RWPE2 (cell line): Measurements from ENCODE around the gene TMC6.
"Not testable (repeated sequence)": the region's sequence is repeated elsewhere in the genome, so short reads cannot be mapped to it uniquely, and the experiment has no call there.

Experiments
- ATAC-seq: fragments of 200-7000 bp; cut with Tn5 transposase; 3 replicates; pipeline ENCODE4 v1.9.1; 2021; ENCODE audit warnings: low read depth
- DNase-seq: peaks from one replicate; pipeline ENCODE4 v3.0.0-alpha.2; 2020; ENCODE audit warnings: low spot score
- H3K27ac ChIP-seq: fragments of 450-650 bp; 2 replicates; pipeline ENCODE4 v1.5.1; 2017; ENCODE audit warnings: mild to moderate bottlenecking; ENCODE audit not compliant: poor library complexity, severe bottlenecking
- H3K27me3 ChIP-seq: fragments of 250-450 bp; sonication (Bioruptor Pico); 2 replicates; pipeline ENCODE4 v1.5.1; 2021; ENCODE audit warnings: mild to moderate bottlenecking, moderate library complexity; ENCODE audit not compliant: insufficient read depth, poor library complexity, severe bottlenecking
- H3K36me3 ChIP-seq: fragments of 250-450 bp; sonication (Bioruptor Pico); 2 replicates; pipeline ENCODE4 v1.5.1; 2020; ENCODE audit warnings: low read depth, mild to moderate bottlenecking, moderate library complexity
- H3K4me1 ChIP-seq: fragments of 250-450 bp; sonication (Bioruptor Pico); 2 replicates; pipeline ENCODE4 v1.5.1; 2021; ENCODE audit warnings: mild to moderate bottlenecking, moderate library complexity; ENCODE audit not compliant: insufficient read depth, poor library complexity, severe bottlenecking
- H3K4me3 ChIP-seq: fragments of 250-450 bp; sonication (Bioruptor Pico); 2 replicates; pipeline ENCODE4 v1.5.1; 2021; ENCODE audit warnings: mild to moderate bottlenecking, moderate library complexity; ENCODE audit not compliant: severe bottlenecking
- H3K9me3 ChIP-seq: fragments of 250-450 bp; sonication (Bioruptor Pico); 2 replicates; pipeline ENCODE4 v1.5.1; 2021; ENCODE audit warnings: mild to moderate bottlenecking, moderate library complexity; ENCODE audit not compliant: severe bottlenecking
- TF ChIP-seq, protein P1 (sequence below): fragments of 450-650 bp; IDR thresholded peaks from one replicate; pipeline ENCODE4 v1.5.1; 2017; ENCODE audit warnings: mild to moderate bottlenecking, moderate library complexity; ENCODE audit not compliant: poor library complexity, severe bottlenecking

The TMC6 gene

DNA sequence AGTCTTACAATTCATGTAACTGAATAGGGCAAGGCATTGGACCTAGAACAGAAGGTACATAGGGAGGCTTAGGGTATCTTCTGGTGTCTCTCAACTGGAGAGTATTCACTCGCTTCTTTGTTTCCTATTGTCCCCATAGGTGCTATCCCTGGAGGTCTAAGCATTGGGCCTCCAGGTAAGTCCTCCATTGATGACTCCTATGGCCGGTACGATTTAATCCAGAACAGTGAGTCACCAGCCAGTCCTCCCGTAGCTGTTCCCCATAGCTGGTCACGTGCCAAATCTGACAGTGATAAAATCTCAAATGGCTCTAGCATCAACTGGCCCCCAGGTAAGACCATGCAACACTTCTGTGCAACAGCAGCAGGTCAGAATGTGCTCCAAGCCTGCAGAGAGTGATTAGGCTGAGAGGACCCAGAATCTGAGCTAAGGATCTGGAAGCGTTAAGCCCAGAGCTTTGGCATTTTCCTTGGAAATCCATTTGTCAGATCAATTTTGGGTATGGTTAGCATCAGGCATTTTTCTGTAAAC is 35.7 kb downstream of the TMC6 start:
- peak; percentile 41; the same call in 1 of the 3 replicates for ATAC-seq
- TF ChIP-seq, protein P1, sequence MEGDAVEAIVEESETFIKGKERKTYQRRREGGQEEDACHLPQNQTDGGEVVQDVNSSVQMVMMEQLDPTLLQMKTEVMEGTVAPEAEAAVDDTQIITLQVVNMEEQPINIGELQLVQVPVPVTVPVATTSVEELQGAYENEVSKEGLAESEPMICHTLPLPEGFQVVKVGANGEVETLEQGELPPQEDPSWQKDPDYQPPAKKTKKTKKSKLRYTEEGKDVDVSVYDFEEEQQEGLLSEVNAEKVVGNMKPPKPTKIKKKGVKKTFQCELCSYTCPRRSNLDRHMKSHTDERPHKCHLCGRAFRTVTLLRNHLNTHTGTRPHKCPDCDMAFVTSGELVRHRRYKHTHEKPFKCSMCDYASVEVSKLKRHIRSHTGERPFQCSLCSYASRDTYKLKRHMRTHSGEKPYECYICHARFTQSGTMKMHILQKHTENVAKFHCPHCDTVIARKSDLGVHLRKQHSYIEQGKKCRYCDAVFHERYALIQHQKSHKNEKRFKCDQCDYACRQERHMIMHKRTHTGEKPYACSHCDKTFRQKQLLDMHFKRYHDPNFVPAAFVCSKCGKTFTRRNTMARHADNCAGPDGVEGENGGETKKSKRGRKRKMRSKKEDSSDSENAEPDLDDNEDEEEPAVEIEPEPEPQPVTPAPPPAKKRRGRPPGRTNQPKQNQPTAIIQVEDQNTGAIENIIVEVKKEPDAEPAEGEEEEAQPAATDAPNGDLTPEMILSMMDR = no peak
- no peaks in the 10 kb centered on the region for H3K36me3 ChIP-seq

DNA sequence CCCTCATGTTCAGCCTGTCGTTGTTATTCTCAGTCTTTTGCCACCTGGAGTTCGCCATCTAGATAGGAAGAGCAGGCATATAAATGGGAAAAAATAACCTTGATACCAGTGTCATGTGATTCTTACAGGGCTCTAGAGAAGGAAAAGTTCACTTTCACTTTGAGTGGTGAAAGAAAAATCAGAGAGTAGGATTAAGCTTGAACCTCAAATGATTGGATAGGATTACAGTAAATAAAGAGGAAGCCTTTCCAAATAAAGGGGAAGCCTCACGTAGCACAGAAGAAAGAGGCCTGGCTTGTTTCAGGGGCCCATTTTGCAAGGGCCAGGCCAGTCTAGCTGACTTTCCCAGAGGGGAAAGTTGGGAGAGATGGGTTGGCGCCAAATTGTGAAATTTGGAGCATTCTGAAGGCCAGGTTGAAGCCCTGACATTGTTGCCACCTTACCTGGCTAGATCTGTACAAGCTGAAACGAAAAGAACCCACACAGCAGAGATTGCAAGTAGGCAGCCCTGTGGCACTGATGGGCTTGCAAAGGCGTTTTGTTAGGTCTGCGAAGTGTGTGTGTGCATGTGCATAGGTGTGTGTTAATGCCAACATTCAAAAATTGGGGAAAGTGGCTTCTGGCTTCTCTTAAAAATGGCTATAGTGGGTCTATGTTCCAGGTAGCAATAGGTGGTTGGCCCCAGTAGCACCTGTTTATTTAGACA is 38.8 kb downstream of the TMC6 start:
- Histone ChIP-seq H3K4me1 (no peaks in the 10 kb centered on the region), H3K4me3 (no peak overlapping the region), H3K27ac (no peak overlapping the region), H3K27me3 (no peaks in the 10 kb centered on the region), H3K36me3 (no peaks in the 10 kb centered on the region), H3K9me3 (no peaks in the 10 kb centered on the region)
- ATAC-seq = no peak
- TF ChIP-seq, protein P1 = no peak
- DNase-seq = no peak

More for the DNA sequence above, 35.7 kb downstream of the TMC6 start:
- no peak for DNase-seq
- Histone ChIP-seq H3K27ac (no peak overlapping the region), H3K27me3 (no peaks in the 10 kb centered on the region), H3K4me3 (no peak overlapping the region), H3K4me1 (no peaks in the 10 kb centered on the region), H3K9me3 (no peaks in the 10 kb centered on the region)

DNA sequence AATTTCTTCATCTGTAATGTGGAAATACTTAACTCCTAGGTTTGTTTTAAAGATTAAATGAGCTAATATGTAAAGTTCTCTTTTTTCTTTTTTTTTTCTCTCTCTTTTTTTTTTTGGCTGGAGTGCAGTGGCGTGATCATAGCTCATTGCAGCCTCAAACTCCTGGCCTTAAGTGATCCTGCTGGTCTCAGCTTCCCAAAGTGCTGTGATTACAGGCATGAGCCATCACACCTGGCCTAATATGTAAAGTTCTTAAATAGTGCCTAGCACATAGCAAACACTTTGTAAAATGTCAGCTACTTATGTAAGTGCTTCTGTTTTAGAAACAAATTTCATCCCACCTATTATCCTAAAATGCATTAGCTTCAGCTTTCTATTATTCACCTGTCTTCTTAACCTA is 40.0 kb downstream of the TMC6 start:
- Histone ChIP-seq H3K4me3 (no peak overlapping the region), H3K27ac (no peak overlapping the region), H3K36me3 (no peaks in the 10 kb centered on the region), H3K27me3 (no peaks in the 10 kb centered on the region), H3K9me3 (no peaks in the 10 kb centered on the region), H3K4me1 (no peaks in the 10 kb centered on the region)
- TF ChIP-seq, protein P1 = no peak
- ATAC-seq = no peak
- DNase-seq = no peak

DNA sequence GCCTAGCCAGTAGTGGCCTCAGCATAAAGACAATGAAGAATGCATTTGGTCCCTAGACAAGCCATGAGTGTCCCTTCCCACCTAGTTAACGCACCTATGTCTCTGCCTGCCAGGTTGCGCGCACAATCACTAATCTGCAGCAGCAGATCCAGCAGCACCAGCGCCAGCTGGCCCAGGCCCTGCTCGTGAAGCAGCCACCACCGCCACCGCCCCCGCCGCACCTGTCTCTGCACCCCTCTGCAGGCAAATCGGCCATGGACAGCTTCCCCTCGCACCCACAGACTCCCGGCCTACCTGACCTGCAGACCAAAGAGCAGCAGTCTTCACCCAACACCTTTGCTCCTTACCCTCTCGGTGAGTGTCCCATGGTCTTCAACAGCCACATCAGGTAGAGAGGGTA is 41.8 kb downstream of the TMC6 start:
- TF ChIP-seq, protein P1 = no peak
- Histone ChIP-seq H3K4me1 (no peaks in the 10 kb centered on the region), H3K9me3 (no peaks in the 10 kb centered on the region), H3K36me3 (no peaks in the 10 kb centered on the region), H3K4me3 (no peak overlapping the region), H3K27me3 (no peaks in the 10 kb centered on the region), H3K27ac (no peak overlapping the region)
- ATAC-seq = no peak
- DNase-seq = no peak

DNA sequence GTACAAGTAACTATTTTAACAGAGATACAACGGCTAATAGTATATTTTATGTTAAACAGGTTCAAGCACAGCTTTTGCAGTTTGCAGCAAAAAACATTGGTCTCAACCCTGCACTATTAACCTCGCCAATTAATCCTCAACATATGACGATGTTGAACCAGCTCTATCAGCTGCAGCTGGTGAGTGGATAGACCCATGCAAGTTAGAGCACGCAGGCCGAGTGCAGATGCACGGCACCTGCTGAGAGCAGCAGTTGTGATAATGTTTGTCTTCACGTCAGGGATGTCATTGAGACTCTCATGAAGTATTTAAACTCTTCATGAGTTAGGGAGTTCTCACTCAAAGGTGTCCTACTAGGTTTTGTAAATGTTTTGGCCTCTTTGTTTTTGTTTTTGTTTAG is 45.6 kb downstream of the TMC6 start:
- TF ChIP-seq, protein P1 = no peak
- Histone ChIP-seq H3K4me3 (no peak overlapping the region), H3K9me3 (no peaks in the 10 kb centered on the region), H3K27ac (no peak overlapping the region), H3K4me1 (no peaks in the 10 kb centered on the region), H3K36me3 (no peaks in the 10 kb centered on the region), H3K27me3 (no peaks in the 10 kb centered on the region)
- no peak for ATAC-seq
- DNase-seq = no peak

DNA sequence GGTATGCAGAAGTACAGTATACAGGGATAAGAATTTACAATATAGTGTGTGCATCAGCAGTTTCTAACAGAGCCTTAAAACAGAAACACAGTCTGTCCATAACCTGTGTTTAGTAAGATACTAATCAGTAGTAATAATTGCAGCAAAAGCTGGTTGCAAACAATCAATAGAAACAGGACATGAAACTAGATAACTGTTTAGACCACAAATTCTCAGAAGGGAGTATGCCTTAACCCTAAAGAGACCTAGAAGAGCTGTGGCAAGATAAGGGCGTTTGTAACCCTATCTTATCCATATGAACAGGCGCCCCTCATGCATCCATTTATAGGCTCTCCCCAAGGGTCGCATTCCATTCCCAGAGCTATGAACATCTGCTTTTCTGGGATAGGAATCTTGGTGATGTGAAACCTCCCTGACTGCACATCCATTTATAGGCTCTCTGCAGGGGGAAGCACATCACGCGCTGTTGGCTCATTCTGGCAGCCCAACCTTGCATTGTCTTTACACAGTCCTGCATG is 46.1 kb downstream of the TMC6 start:
- H3K36me3 ChIP-seq, H3K9me3 ChIP-seq, DNase-seq, H3K27ac ChIP-seq, H3K4me3 ChIP-seq, ATAC-seq, H3K27me3 ChIP-seq, H3K4me1 ChIP-seq: not testable (repeated sequence)
